ENCODE data around the gene TMEM167B.

The TMEM167B gene

DNA sequence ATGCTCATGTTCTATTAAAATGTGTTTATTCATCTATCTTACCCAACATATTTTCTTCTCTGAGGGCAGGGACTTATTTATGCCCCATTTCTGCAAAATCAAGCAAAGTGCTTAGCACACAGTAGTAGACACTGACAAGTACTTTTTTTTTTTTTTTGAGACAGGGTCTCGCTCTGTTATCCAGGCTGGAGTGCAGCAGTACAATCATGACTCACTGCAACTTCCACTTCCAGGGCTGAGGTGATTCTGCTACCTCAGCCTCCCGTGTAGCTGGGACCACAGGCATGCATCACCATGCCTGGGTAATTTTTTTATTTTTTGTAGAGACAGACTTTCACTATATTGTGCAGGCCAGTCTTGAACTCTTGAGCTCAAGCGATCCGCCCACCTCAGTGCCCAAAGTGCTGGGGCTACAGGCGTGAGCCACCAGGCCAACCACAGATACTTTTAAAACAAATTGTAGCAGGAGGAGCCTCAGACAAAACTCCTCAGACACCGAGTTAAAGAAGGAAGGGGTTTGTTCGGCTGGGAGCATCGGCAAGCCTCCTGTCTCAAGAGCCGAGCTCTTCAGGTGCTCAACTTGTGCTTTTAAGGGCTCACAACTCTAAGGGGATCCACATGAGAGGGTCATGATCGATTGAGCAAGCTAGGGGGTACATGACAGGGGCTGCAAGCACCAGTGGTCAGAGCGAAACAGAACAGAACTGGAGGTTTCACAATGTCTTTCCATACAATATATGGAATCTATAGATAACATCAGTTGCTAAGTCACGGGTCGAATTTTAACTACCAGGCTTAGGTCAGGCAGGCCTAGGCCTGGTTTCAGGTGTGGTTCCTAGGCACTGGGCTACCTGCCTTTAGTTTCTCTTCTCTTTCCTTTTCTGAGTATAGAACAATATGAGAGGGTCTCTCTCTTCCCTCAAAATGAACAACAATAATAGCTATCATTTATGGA lies 5.7 kb upstream of the TMEM167B start:
- no peak overlapping the region for H3K27ac ChIP-seq (ENCODE audit: low read depth, low read length)
- H3K9me2 ChIP-seq (replicated peaks; ENCODE audit: control insufficient read depth, low read length): no peaks in the 10 kb centered on the region
- no peaks in the 10 kb centered on the region for H3K9me3 ChIP-seq (ENCODE audit: control insufficient read depth, insufficient read depth, low read length)
- H3K4me3 ChIP-seq (ENCODE audit: low read length): no peak overlapping the region
- no peaks in the 10 kb centered on the region for H3K27me3 ChIP-seq (ENCODE audit: control insufficient read depth, low read length)
- H3K36me3 ChIP-seq (ENCODE audit: control insufficient read depth, low read length): peaks cover 6% of the 10 kb centered on the region
- H3K4me2 ChIP-seq (ENCODE audit: low read length): no peak overlapping the region
- no peaks in the 10 kb centered on the region for H4K20me1 ChIP-seq (ENCODE audit: control insufficient read depth, insufficient read depth, low read depth, low read length)
- peaks cover 2% of the 10 kb centered on the region for H3F3A ChIP-seq (ENCODE audit: control insufficient read depth, insufficient read depth)
- peaks cover 7% of the 10 kb centered on the region for H3K79me2 ChIP-seq (ENCODE audit: control insufficient read depth, low read length)
- peaks cover 7% of the 10 kb centered on the region for H3K4me1 ChIP-seq (ENCODE audit: control insufficient read depth, low read length)
- no peak for TF ChIP-seq EZH2phosphoT487 (IDR thresholded peaks at IDR 0.05; ENCODE audit: borderline replicate concordance, low read length)
- TF ChIP-seq, protein P1, sequence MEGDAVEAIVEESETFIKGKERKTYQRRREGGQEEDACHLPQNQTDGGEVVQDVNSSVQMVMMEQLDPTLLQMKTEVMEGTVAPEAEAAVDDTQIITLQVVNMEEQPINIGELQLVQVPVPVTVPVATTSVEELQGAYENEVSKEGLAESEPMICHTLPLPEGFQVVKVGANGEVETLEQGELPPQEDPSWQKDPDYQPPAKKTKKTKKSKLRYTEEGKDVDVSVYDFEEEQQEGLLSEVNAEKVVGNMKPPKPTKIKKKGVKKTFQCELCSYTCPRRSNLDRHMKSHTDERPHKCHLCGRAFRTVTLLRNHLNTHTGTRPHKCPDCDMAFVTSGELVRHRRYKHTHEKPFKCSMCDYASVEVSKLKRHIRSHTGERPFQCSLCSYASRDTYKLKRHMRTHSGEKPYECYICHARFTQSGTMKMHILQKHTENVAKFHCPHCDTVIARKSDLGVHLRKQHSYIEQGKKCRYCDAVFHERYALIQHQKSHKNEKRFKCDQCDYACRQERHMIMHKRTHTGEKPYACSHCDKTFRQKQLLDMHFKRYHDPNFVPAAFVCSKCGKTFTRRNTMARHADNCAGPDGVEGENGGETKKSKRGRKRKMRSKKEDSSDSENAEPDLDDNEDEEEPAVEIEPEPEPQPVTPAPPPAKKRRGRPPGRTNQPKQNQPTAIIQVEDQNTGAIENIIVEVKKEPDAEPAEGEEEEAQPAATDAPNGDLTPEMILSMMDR (IDR thresholded peaks at IDR 0.05; ENCODE audit: low read depth, low read length, poor library complexity, severe bottlenecking): no peak

DNA sequence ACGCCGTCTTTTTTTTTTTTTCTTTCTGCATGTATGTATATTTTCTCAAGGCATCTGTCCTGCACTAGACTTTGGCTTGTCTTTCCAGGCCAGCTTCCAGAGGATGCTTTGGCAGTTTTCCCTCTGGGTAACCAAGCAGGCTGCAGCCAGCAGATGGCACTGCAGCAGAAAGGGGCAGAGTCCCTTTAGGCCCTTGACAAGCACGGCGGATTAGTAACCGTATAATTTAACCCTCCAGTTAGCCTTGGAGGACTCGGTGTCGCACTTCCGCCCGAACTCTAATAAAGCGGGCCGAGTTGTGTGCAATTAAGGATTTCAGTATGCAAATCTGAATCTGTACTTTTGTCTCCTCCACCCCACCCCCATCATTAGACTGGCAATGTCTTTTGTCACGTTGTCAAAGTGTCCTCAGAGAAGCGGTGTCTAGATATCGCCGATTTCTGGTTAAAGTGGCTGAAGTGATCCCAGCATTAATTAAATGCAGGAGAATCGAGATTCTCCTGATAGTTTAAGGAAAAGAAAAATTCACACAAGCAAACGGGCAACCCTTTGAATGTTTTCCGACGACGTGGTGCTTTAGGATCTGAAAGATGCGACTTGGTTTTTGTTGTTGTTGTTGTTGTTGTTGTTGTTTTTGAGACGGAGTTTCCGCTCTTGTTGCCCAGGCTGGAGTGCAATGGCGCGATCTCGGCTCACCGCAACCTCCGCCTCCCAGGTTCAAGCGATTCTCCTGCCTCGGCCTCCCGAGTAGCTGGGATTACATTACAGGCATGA lies 1.1 kb upstream of the TMEM167B start:
- Histone ChIP-seq H3K4me1 (ENCODE audit: control insufficient read depth, low read length) (peaks cover 20% of the 10 kb centered on the region), H4K20me1 (ENCODE audit: control insufficient read depth, insufficient read depth, low read depth, low read length) (no peaks in the 10 kb centered on the region), H3K27ac (ENCODE audit: low read depth, low read length) (peak overlapping the region; percentile 80), H3F3A (ENCODE audit: control insufficient read depth, insufficient read depth) (peaks cover 8% of the 10 kb centered on the region), H3K9me2 (replicated peaks; ENCODE audit: control insufficient read depth, low read length) (no peaks in the 10 kb centered on the region), H3K27me3 (ENCODE audit: control insufficient read depth, low read length) (no peaks in the 10 kb centered on the region), H3K4me2 (ENCODE audit: low read length) (peak overlapping the region; percentile 83), H3K4me3 (ENCODE audit: low read length) (peak overlapping the region; percentile 86), H3K9me3 (ENCODE audit: control insufficient read depth, insufficient read depth, low read length) (no peaks in the 10 kb centered on the region), H3K36me3 (ENCODE audit: control insufficient read depth, low read length) (peaks cover 26% of the 10 kb centered on the region), H3K79me2 (ENCODE audit: control insufficient read depth, low read length) (peaks cover 46% of the 10 kb centered on the region)
- TF ChIP-seq EZH2phosphoT487 (IDR thresholded peaks at IDR 0.05; ENCODE audit: borderline replicate concordance, low read length): no peak
- TF ChIP-seq, protein P1 (IDR thresholded peaks at IDR 0.05; ENCODE audit: low read depth, low read length, poor library complexity, severe bottlenecking): peak; percentile 84

DNA sequence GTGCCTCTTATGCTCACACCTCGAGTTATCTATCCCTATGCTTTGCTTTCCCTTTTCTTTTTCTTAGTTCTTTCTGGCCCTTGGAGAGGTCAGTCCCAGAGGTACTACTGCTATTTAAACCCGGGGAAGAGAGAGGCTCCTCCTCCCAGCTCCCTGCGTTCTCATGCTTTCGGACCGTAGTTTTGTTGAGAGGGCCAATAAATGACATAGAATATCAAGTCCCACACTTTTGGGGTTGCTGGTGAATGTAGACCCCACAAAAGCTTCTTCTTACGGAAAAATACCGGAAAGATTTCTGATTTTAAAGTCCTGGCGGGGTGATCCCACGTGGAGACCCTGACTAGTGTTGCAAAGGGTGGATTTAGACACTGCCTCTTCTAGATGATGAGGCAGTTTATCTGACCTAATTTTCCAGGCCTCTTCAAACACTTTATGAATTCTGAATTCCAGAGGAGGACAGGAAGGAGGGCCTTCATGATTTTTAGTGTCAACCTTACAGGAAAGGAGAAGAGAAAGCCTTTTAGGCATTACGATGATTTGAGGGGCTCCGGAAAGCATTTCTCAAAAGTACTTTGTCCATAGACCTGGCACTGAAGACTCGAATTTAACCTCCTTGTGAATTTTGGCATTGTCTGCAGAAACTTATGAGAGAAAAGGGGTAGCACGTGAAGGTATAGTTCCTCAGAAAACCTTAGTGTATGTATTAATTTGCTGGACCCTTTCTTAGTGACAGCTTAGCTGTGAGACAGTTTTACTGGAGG lies 694 bp downstream of the TMEM167B start:
- Histone ChIP-seq H3K4me3 (ENCODE audit: low read length) (peak overlapping the region; percentile 86), H3K27ac (ENCODE audit: low read depth, low read length) (peak overlapping the region; percentile 80), H3K27me3 (ENCODE audit: control insufficient read depth, low read length) (no peaks in the 10 kb centered on the region), H3K9me2 (replicated peaks; ENCODE audit: control insufficient read depth, low read length) (no peaks in the 10 kb centered on the region), H3K9me3 (ENCODE audit: control insufficient read depth, insufficient read depth, low read length) (no peaks in the 10 kb centered on the region), H3K36me3 (ENCODE audit: control insufficient read depth, low read length) (peaks cover 43% of the 10 kb centered on the region), H3K79me2 (ENCODE audit: control insufficient read depth, low read length) (peaks cover 56% of the 10 kb centered on the region), H4K20me1 (ENCODE audit: control insufficient read depth, insufficient read depth, low read depth, low read length) (no peaks in the 10 kb centered on the region), H3K4me1 (ENCODE audit: control insufficient read depth, low read length) (peaks cover 20% of the 10 kb centered on the region), H3K4me2 (ENCODE audit: low read length) (peak overlapping the region; percentile 83), H3F3A (ENCODE audit: control insufficient read depth, insufficient read depth) (peaks cover 19% of the 10 kb centered on the region)
- TF ChIP-seq, protein P1 (IDR thresholded peaks at IDR 0.05; ENCODE audit: low read depth, low read length, poor library complexity, severe bottlenecking): no peak
- no peak for TF ChIP-seq EZH2phosphoT487 (IDR thresholded peaks at IDR 0.05; ENCODE audit: borderline replicate concordance, low read length)

All from DOHH2 (cell line).